ENCODE results near the gene MXD3. TPM values are rescaled to one million over a fixed set of nuclear protein-coding genes. Genes with fewer than 3 reads are reported as not detected.
A peak's percentile ranks its signal among the peaks of the same experiment; 100 is the strongest.

Gene MXD3
- total RNA-seq, 4 donors from 2014 or later, result 4.9 to 19.8 (median 13.2) TPM

DNA sequence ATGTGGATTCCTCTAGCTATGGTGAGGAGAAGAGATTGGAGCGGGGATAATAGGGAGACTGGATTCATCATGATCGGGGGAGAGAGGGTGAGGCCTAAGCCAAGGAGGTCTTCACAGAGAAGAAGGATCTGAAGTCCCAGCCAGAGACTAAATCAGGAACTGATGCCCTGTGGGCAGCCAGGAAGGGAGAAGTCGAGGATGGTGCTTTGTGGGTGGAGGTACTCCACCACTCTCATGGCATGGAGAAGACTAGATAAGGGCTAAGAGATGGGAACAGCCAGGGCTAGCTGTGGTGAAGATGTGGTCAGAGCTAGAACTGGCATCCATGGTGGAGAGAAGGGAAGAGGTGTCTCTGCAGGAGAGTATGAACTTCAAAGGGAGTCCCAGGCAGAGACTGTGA, 43.0 kb upstream of the MXD3 start:
- H3K4me3 ChIP-seq (ENCODE audit: low read depth, poor library complexity, severe bottlenecking), result no peak overlapping the region
- no peak for DNase-seq (ENCODE audit: low spot score in 2 of 2)
- WGBS, 2 donors, result 60 to 66% methylated on average over 3 of the region's 3 CpGs
- intact Hi-C loops (cut with DNase I; ENCODE audit: low total_unique reads), result no loop called here
- no peak for TF ChIP-seq POLR2A (IDR thresholded peaks at IDR 0.05)
- TF ChIP-seq, protein P1, sequence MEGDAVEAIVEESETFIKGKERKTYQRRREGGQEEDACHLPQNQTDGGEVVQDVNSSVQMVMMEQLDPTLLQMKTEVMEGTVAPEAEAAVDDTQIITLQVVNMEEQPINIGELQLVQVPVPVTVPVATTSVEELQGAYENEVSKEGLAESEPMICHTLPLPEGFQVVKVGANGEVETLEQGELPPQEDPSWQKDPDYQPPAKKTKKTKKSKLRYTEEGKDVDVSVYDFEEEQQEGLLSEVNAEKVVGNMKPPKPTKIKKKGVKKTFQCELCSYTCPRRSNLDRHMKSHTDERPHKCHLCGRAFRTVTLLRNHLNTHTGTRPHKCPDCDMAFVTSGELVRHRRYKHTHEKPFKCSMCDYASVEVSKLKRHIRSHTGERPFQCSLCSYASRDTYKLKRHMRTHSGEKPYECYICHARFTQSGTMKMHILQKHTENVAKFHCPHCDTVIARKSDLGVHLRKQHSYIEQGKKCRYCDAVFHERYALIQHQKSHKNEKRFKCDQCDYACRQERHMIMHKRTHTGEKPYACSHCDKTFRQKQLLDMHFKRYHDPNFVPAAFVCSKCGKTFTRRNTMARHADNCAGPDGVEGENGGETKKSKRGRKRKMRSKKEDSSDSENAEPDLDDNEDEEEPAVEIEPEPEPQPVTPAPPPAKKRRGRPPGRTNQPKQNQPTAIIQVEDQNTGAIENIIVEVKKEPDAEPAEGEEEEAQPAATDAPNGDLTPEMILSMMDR (IDR thresholded peaks at IDR 0.05), result no peak

GRCh38 chr5:177354256-177354655, 42.6 kb upstream of the MXD3 start:
- no peak for DNase-seq (ENCODE audit: low spot score in 2 of 2)
- 87 to 91% methylated on average over 3 of the region's 3 CpGs for WGBS, 2 donors
- intact Hi-C loops (cut with DNase I; ENCODE audit: low total_unique reads), result no loop called here
- no peak overlapping the region for H3K4me3 ChIP-seq (ENCODE audit: low read depth, poor library complexity, severe bottlenecking)
- TF ChIP-seq, protein P1 (IDR thresholded peaks at IDR 0.05), result no peak
- no peak for TF ChIP-seq POLR2A (IDR thresholded peaks at IDR 0.05)

DNA sequence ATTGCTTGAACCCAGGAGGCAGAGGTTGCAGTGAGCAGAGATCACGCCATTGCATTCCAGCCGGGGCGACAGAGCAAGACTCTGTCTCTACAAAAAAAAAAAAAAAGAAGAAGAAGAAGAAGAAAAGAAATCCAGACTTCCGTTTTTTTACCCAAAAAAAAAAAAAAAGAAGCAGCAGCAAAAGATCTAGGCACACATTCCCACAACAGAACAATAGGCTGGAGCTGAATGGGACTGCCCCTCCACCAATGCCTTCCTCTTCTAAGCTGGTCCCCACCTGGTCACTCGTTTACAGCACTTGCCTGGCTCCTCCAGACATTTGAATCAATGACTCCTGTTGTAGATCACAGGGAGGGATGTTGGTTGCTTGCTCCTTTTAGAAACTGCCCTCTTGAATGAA, 41.4 kb upstream of the MXD3 start:
- no peak overlapping the region for H3K4me3 ChIP-seq (ENCODE audit: low read depth, poor library complexity, severe bottlenecking)
- 80 to 81% methylated on average over 5 of the region's 5 CpGs for WGBS, 2 donors
- no peak for TF ChIP-seq POLR2A (IDR thresholded peaks at IDR 0.05)
- TF ChIP-seq, protein P1 (IDR thresholded peaks at IDR 0.05), result no peak
- intact Hi-C loops (cut with DNase I; ENCODE audit: low total_unique reads), result no loop called here
- DNase-seq (ENCODE audit: low spot score in 2 of 2), result no peak

- WGBS, 2 donors, result 6 to 7% methylated on average over 55 of the region's 55 CpGs
- peak within 1 kb of the TSS; percentile 79 for H3K4me3 ChIP-seq (ENCODE audit: low read depth, poor library complexity, severe bottlenecking)
- intact Hi-C loops (cut with DNase I; ENCODE audit: low total_unique reads), result no loop called here
- no peak for TF ChIP-seq POLR2A (IDR thresholded peaks at IDR 0.05)
- TF ChIP-seq, protein P1 (IDR thresholded peaks at IDR 0.05), result no peak
- peak; percentile 94 to 99 for DNase-seq (ENCODE audit: low spot score in 2 of 2)
Observed at GRCh38 chr5:177351392-177352329, 40.0 kb upstream of the MXD3 start, which contains the start of gene LMAN2. Gene LMAN2, minus strand, starts transcription at chr5:177351668. Its CDS starts 21 bp downstream, at chr5:177351647.

DNA sequence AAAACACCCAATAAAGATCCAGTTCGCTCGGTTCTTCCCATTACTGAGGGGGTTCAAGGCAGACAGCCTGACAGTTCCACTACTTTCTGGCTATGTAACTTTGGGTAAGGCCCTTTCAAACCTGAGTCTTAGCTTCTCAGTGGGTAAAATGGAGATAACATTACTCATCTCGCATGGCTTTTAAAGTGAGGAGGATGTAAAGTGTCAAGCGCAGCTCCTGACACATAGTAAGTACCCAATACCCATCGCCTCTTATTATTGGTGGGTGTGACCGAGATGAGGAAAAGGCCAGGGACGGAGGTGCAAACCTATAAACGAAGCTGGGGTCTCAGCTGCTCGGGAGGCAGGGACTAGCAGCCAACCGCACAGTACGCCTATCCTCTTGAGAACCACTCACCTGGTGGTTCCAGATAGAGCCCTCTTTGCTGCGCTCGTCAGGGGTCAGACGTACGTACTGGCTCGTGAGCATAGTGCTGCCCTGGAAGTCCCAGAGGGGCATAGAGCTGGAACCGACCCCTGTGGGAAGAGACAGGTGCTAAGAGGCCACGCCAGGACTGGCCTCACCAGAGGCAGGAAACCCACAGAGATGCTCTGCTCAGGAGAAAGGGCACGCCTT, 39.2 kb upstream of the MXD3 start:
- TF ChIP-seq, protein P1 (IDR thresholded peaks at IDR 0.05), result no peak
- no peak for TF ChIP-seq POLR2A (IDR thresholded peaks at IDR 0.05)
- no peak for DNase-seq (ENCODE audit: low spot score in 2 of 2)
- H3K4me3 ChIP-seq (ENCODE audit: low read depth, poor library complexity, severe bottlenecking), result peak overlapping the region; percentile 79

More for the DNA sequence above, 39.2 kb upstream of the MXD3 start:
- 11 to 13% methylated on average over 19 of the region's 19 CpGs for WGBS, 2 donors
- intact Hi-C loops (cut with DNase I; ENCODE audit: low total_unique reads), result no loop called here
